ENCODE data around the gene HS3ST5. TPM values are rescaled to one million over a fixed set of nuclear protein-coding genes. Genes with fewer than 3 reads are reported as not detected.

The HS3ST5 gene
- total RNA-seq, 2 donors from 2014 or later, result 0.05 to 0.16 TPM

DNA sequence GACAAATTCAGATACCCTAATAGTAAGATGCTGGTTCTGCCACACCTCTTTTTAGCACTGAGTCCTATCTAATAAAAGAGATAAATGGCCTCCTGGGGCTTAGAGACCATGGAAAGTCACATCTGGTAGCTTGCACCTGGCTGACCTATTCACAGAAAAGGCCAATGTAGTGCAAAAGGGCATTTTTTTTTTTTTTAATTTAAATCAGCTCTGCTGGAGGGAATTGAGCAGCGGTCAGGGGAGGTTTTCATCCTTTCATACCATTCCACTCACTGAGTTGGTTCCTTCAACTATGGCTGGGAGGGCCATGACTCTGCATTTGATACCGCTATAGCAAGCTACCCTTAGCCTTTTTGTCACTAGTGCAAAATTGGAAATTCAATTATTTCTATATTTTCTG is 20.1 kb upstream of the HS3ST5 start:
- TF ChIP-seq, protein P1, sequence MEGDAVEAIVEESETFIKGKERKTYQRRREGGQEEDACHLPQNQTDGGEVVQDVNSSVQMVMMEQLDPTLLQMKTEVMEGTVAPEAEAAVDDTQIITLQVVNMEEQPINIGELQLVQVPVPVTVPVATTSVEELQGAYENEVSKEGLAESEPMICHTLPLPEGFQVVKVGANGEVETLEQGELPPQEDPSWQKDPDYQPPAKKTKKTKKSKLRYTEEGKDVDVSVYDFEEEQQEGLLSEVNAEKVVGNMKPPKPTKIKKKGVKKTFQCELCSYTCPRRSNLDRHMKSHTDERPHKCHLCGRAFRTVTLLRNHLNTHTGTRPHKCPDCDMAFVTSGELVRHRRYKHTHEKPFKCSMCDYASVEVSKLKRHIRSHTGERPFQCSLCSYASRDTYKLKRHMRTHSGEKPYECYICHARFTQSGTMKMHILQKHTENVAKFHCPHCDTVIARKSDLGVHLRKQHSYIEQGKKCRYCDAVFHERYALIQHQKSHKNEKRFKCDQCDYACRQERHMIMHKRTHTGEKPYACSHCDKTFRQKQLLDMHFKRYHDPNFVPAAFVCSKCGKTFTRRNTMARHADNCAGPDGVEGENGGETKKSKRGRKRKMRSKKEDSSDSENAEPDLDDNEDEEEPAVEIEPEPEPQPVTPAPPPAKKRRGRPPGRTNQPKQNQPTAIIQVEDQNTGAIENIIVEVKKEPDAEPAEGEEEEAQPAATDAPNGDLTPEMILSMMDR (IDR thresholded peaks at IDR 0.05), result no peak
- Histone ChIP-seq H3K4me1 (no peaks in the 10 kb centered on the region), H3K27me3 (no peaks in the 10 kb centered on the region), H3K36me3 (no peaks in the 10 kb centered on the region), H3K4me3 (no peak overlapping the region), H3K9me3 (no peaks in the 10 kb centered on the region), H3K9ac (ENCODE audit: low read depth in 2 of 2, low read length in 2 of 2) (no peak overlapping the region), H3K27ac (no peak overlapping the region)
- intact Hi-C loops (cut with DNase I), result no loop called here
- DNase-seq, result no peak

DNA sequence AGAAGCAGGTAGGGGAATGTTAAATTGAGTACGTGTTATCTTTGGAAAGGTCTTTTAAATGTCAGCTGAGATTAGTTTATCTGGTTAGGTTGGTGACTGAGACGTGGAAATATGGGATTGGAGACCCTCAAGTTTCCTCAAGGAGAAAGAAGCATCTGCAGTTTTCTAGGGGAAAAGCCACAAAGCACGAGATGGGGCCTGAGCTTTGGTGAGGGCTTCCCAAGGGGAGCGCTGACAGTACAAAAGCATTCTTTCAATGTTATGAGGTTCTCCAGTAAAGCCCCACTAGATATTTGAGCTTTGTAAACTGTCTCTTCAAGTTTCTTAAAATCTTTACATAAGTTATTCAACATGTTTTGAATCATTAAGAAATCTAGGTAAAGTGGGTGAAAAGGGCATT is 19.6 kb upstream of the HS3ST5 start:
- no peak overlapping the region for H3K4me3 ChIP-seq
- no peak overlapping the region for H3K27ac ChIP-seq
- no peak overlapping the region for H3K9ac ChIP-seq (ENCODE audit: low read depth in 2 of 2, low read length in 2 of 2)
- H3K4me1 ChIP-seq, result no peaks in the 10 kb centered on the region
- no peaks in the 10 kb centered on the region for H3K9me3 ChIP-seq
- DNase-seq, result no peak
- intact Hi-C loops (cut with DNase I), result no loop called here
- TF ChIP-seq, protein P1 (IDR thresholded peaks at IDR 0.05), result no peak
- no peaks in the 10 kb centered on the region for H3K27me3 ChIP-seq
- H3K36me3 ChIP-seq, result no peaks in the 10 kb centered on the region

DNA sequence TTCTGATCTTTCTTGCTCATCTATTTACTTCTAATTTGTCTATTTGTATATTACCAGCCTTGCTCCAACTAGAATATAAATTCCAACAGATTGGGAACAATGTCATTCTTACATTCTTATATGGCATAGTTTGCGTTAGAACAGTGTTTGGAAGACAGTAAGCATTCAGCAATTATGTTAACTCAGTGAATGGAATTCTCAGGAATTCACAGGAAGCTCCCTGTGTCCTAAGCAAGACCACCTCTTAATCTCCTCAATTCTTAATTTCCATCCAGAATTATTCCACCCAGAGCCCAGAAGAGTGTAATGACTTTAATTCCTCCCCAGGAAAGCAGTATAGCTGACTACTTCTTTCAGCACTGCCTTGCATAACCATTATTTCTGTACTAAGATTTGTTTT is 18.2 kb upstream of the HS3ST5 start:
- no peaks in the 10 kb centered on the region for H3K27me3 ChIP-seq
- no peaks in the 10 kb centered on the region for H3K9me3 ChIP-seq
- H3K4me1 ChIP-seq, result no peaks in the 10 kb centered on the region
- H3K4me3 ChIP-seq, result no peak overlapping the region
- no peak overlapping the region for H3K27ac ChIP-seq
- TF ChIP-seq, protein P1 (IDR thresholded peaks at IDR 0.05), result no peak
- DNase-seq, result no peak
- intact Hi-C loops (cut with DNase I), result no loop called here
- no peak overlapping the region for H3K9ac ChIP-seq (ENCODE audit: low read depth in 2 of 2, low read length in 2 of 2)
- H3K36me3 ChIP-seq, result no peaks in the 10 kb centered on the region

DNA sequence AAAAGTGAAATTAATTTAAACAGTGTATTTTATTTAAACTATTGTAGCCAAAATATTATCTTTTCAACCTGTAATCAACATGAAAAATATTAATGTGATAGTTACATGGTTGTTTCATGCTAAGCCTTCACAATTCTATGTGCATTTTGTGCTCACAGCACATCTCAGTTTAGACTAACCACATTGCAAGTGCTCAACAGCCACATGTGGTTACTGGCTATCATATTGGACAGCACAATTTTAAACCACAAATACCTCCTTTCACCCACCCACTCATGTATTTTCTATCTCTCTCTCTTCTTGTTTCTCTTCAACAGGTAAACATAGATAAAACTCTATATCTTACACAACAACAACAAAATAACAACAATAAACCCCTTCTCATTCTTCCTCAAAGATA is 12.5 kb upstream of the HS3ST5 start:
- no peak overlapping the region for H3K4me3 ChIP-seq
- H3K4me1 ChIP-seq, result no peaks in the 10 kb centered on the region
- TF ChIP-seq, protein P1 (IDR thresholded peaks at IDR 0.05), result no peak
- no peak for DNase-seq
- no peaks in the 10 kb centered on the region for H3K9me3 ChIP-seq
- no peaks in the 10 kb centered on the region for H3K36me3 ChIP-seq
- no peak overlapping the region for H3K27ac ChIP-seq
- no peak overlapping the region for H3K9ac ChIP-seq (ENCODE audit: low read depth in 2 of 2, low read length in 2 of 2)
- no peaks in the 10 kb centered on the region for H3K27me3 ChIP-seq
- intact Hi-C loops (cut with DNase I), result no loop called here

DNA sequence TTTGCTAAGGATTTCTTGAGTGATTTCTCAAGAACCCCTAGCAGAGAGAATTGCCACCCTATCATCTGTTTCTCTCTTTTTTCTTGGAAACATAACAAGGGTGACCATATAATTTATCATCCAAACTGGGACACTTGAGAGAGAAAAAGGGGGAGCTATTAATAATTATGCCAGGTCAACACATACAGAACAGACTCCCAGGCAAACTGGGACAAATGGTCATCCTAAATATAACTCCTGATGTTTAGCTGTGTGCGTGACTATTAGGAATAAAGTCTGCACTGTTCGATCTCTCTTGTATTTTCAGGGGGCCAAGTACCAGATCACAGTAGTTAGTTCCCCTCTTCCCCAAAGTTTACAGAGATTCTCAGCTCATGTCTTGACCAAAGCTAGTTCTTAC is 11.7 kb upstream of the HS3ST5 start:
- no peak overlapping the region for H3K4me3 ChIP-seq

More for the DNA sequence above, 11.7 kb upstream of the HS3ST5 start:
- no peak overlapping the region for H3K9ac ChIP-seq (ENCODE audit: low read depth in 2 of 2, low read length in 2 of 2)
- H3K27me3 ChIP-seq, result no peaks in the 10 kb centered on the region
- intact Hi-C loops (cut with DNase I), result no loop called here
- no peaks in the 10 kb centered on the region for H3K4me1 ChIP-seq
- no peaks in the 10 kb centered on the region for H3K9me3 ChIP-seq
- TF ChIP-seq, protein P1 (IDR thresholded peaks at IDR 0.05), result no peak
- no peak for DNase-seq
- H3K36me3 ChIP-seq, result no peaks in the 10 kb centered on the region
- no peak overlapping the region for H3K27ac ChIP-seq

All from colonic mucosa (tissue), 4 donors.